ENCODE data around the gene TDRD12.

Gene TDRD12

GRCh38 chr19:32674153-32674930 is 45.2 kb upstream of the TDRD12 start:
- TF ChIP-seq CTCF (IDR thresholded peaks at IDR 0.05; ENCODE audit: low read depth, low read length) = no peak
- no peak for TF ChIP-seq POLR2A (IDR thresholded peaks at IDR 0.05; ENCODE audit: extremely low read depth, insufficient read length)
- peak; percentile 40; the same call in 1 of the 2 replicates for TF ChIP-seq MYC (IDR thresholded peaks at IDR 0.05; ENCODE audit: low read depth, low read length)
- TF ChIP-seq MAX (IDR thresholded peaks at IDR 0.05; ENCODE audit: low read depth, low read length) = peak; percentile 44
- peak overlapping the region; percentile 83 for H3K4me3 ChIP-seq (ENCODE audit: low read depth, low read length)
- DNase-seq (ENCODE audit: low read depth) = peak; percentile 40

- TF ChIP-seq POLR2A (IDR thresholded peaks at IDR 0.05; ENCODE audit: extremely low read depth, insufficient read length) (peak; percentile 78), MAX (IDR thresholded peaks at IDR 0.05; ENCODE audit: low read depth, low read length) (0 out of 2 replicates have a peak, but pooled peaks have one; percentile 37), MYC (IDR thresholded peaks at IDR 0.05; ENCODE audit: low read depth, low read length) (peak; percentile 56), CTCF (IDR thresholded peaks at IDR 0.05; ENCODE audit: low read depth, low read length) (no peak)
- DNase-seq (ENCODE audit: low read depth) = peak; percentile 94
- H3K4me3 ChIP-seq (ENCODE audit: low read depth, low read length) = peak within 1 kb of the TSS; percentile 83
These were observed 44.4 kb upstream of the TDRD12 start, which contains the start of gene ANKRD27 for GRCh38 chr19:32674931-32675719. Gene ANKRD27, minus strand, starts transcription at chr19:32675180. Its CDS starts 16,165 bp downstream, at chr19:32659015.

- peak within 1 kb of the TSS; percentile 83 for H3K4me3 ChIP-seq (ENCODE audit: low read depth, low read length)
- DNase-seq (ENCODE audit: low read depth) = peak; percentile 77
These were observed 43.8 kb upstream of the TDRD12 start, which contains the start of gene RGS9BP for GRCh38 chr19:32675720-32676185. Gene RGS9BP, plus strand, starts transcription at chr19:32675848. Its CDS starts 416 bp downstream, at chr19:32676264.

GRCh38 chr19:32676186-32676894 is 43.2 kb upstream of the TDRD12 start:
- peak; percentile 70 for DNase-seq (ENCODE audit: low read depth)

More at GRCh38 chr19:32675720-32676185, 43.8 kb upstream of the TDRD12 start, which contains the start of gene RGS9BP:
- TF ChIP-seq POLR2A (IDR thresholded peaks at IDR 0.05; ENCODE audit: extremely low read depth, insufficient read length) = no peak
- TF ChIP-seq CTCF (IDR thresholded peaks at IDR 0.05; ENCODE audit: low read depth, low read length) = no peak
- TF ChIP-seq MYC (IDR thresholded peaks at IDR 0.05; ENCODE audit: low read depth, low read length) = no peak
- TF ChIP-seq MAX (IDR thresholded peaks at IDR 0.05; ENCODE audit: low read depth, low read length) = no peak

More at GRCh38 chr19:32676186-32676894, 43.2 kb upstream of the TDRD12 start:
- H3K4me3 ChIP-seq (ENCODE audit: low read depth, low read length) = peak overlapping the region; percentile 73
- no peak for TF ChIP-seq POLR2A (IDR thresholded peaks at IDR 0.05; ENCODE audit: extremely low read depth, insufficient read length)
- TF ChIP-seq CTCF (IDR thresholded peaks at IDR 0.05; ENCODE audit: low read depth, low read length) = no peak
- no peak for TF ChIP-seq MAX (IDR thresholded peaks at IDR 0.05; ENCODE audit: low read depth, low read length)
- no peak for TF ChIP-seq MYC (IDR thresholded peaks at IDR 0.05; ENCODE audit: low read depth, low read length)

Data from NB4 (cell line).